Endothelial cell of umbilical vein (primary cell): Measurements from ENCODE around the gene ZNF664. TPM values are rescaled to one million over a fixed set of nuclear protein-coding genes. Genes with fewer than 3 reads are reported as not detected.

Experiments
- BruUV-seq: library from RNA; stranded (reverse); fragments of 400-500 nt; replicated peaks from 2 replicates; lab custom pipeline; 2021; lab: Mats Ljungman, UMichigan
- CTCF ChIA-PET: fragments of 300-600, 350-600 bp; sonication (Branson Sonifier 250); formaldehyde crosslinking; loops from one replicate; lab custom pipeline; 2021; ENCODE audit warnings: antibody characterized with exemption, inconsistent platforms; lab: Charles Lee
- POLR2A ChIA-PET: fragments of 300-600, 350-600 bp; sonication (Branson Sonifier 250); formaldehyde crosslinking; loops from one replicate; lab custom pipeline; 2021; ENCODE audit warnings: antibody characterized with exemption, inconsistent platforms; lab: Charles Lee
- DNase-seq: peaks from one replicate; pipeline ENCODE4 v3.0.0-alpha.2; 2011; ENCODE audit warnings: low read depth, low spot score
- FAIRE-seq: peaks from 2 replicates; lab custom pipeline; 2011; peaks lifted over from hg19 to GRCh38; lab: Jason Lieb, UNC
- H2AFZ ChIP-seq: 2 replicates; pipeline ENCODE4 v1.6.0; 2012; ENCODE audit warnings: low read depth, low read length, control low read depth, inconsistent platforms
- H3K27ac ChIP-seq: 2 replicates; pipeline ENCODE4 v1.5.1; 2011; ENCODE audit warnings: low read depth, mild to moderate bottlenecking, control low read depth, low read length, moderate library complexity; ENCODE audit not compliant: insufficient read depth
- H3K27me3 ChIP-seq, 2 experiments: 2 replicates each; pipeline versions ENCODE4 v1.6.0 to v1.6.1; 2011; ENCODE audit warnings: low read length in 2 of 2, mixed read lengths in 1 of 2; ENCODE audit not compliant: control insufficient read depth in 2 of 2, insufficient read depth in 2 of 2
- H3K36me3 ChIP-seq, 2 experiments: 2 replicates in 1 of 2; 3 replicates in 1 of 2; pipeline ENCODE4 v1.5.1; 2011; ENCODE audit warnings: low read length in 2 of 2, mild to moderate bottlenecking in 1 of 2, moderate library complexity in 1 of 2; ENCODE audit not compliant: control insufficient read depth in 2 of 2, insufficient read depth in 2 of 2; ENCODE audit errors: extremely low read depth in 1 of 2
- H3K4me1 ChIP-seq: 3 replicates; pipeline ENCODE4 v1.5.1; 2011; ENCODE audit warnings: mild to moderate bottlenecking, low read length; ENCODE audit not compliant: control insufficient read depth, insufficient read depth; ENCODE audit errors: extremely low read depth
- H3K4me2 ChIP-seq: 2 replicates; pipeline ENCODE4 v1.6.1; 2011; ENCODE audit warnings: low read length, control low read depth, mixed read lengths; ENCODE audit not compliant: insufficient read depth
- H3K4me3 ChIP-seq, 3 experiments: fragments of 200-600 bp in 1 of 3; sonication (generic), shearing (Covaris generic) in 1 of 3; replicated peaks in 1 of 3; 2 replicates each; pipeline ENCODE4 v1.5.1; 2011 to 2016; ENCODE audit warnings: control low read depth in 3 of 3, low read length in 3 of 3, mild to moderate bottlenecking in 2 of 3, inconsistent platforms in 1 of 3, low read depth in 1 of 3, moderate library complexity in 1 of 3; ENCODE audit not compliant: insufficient read depth in 1 of 3
- H3K79me2 ChIP-seq: 2 replicates; pipeline ENCODE4 v1.6.0; 2012; ENCODE audit warnings: low read length, inconsistent platforms; ENCODE audit not compliant: control insufficient read depth, insufficient read depth
- H3K9ac ChIP-seq: replicated peaks from 2 replicates; pipeline ENCODE3; 2011; ENCODE audit warnings: low read length, control low read depth; ENCODE audit not compliant: insufficient read depth; ENCODE audit errors: extremely low read depth
- H3K9me1 ChIP-seq: replicated peaks from 3 replicates; pipeline ENCODE4 v1.6.0; 2011; ENCODE audit warnings: mild to moderate bottlenecking, low read length; ENCODE audit not compliant: control insufficient read depth, insufficient read depth; ENCODE audit errors: extremely low read depth
- H3K9me3 ChIP-seq: replicated peaks from 2 replicates; pipeline ENCODE4 v1.5.1; 2012; ENCODE audit warnings: low read length, inconsistent platforms; ENCODE audit not compliant: control insufficient read depth, insufficient read depth
- H4K20me1 ChIP-seq: replicated peaks from 2 replicates; pipeline ENCODE3; 2011; ENCODE audit warnings: mild to moderate bottlenecking, low read length; ENCODE audit not compliant: control insufficient read depth, insufficient read depth; ENCODE audit errors: extremely low read depth
- CTCF ChIP-seq, 2 donors: IDR thresholded peaks; 1 replicate in 1 of 2; 2 replicates in 1 of 2; pipeline ENCODE4 v1.5.1; 2011; ENCODE audit warnings: low read length in 2 of 2, mild to moderate bottlenecking in 2 of 2, moderate library complexity in 2 of 2, control low read depth in 1 of 2, inconsistent platforms in 1 of 2, low read depth in 1 of 2; ENCODE audit not compliant: insufficient read depth in 1 of 2; ENCODE audit errors: extremely low read depth in 1 of 2
- EZH2 ChIP-seq: IDR thresholded peaks from 2 replicates; pipeline ENCODE4 v1.6.1; 2012; ENCODE audit warnings: borderline replicate concordance, low read depth, mild to moderate bottlenecking, moderate library complexity, low read length, inconsistent platforms; ENCODE audit not compliant: severe bottlenecking
- FOS ChIP-seq: IDR thresholded peaks from 2 replicates; pipeline ENCODE4 v1.6.1; 2011; ENCODE audit warnings: mild to moderate bottlenecking, low read length, moderate library complexity, borderline replicate concordance; ENCODE audit not compliant: insufficient read depth
- JUN ChIP-seq: IDR thresholded peaks from 2 replicates; pipeline ENCODE4 v1.6.1; 2011; ENCODE audit warnings: borderline replicate concordance, low read depth; ENCODE audit not compliant: insufficient read length, insufficient read depth
- MAX ChIP-seq: IDR thresholded peaks from 2 replicates; pipeline ENCODE4 v1.6.1; 2011; ENCODE audit not compliant: insufficient read depth, insufficient read length
- MYC ChIP-seq: IDR thresholded peaks from one replicate; pipeline ENCODE4 v1.6.1; 2011; ENCODE audit warnings: mild to moderate bottlenecking, low read depth, low read length
- POLR2A ChIP-seq: IDR thresholded peaks from 2 replicates; pipeline ENCODE4 v1.6.1; 2012; ENCODE audit warnings: low read depth, mild to moderate bottlenecking, control low read depth, low read length
- POLR2AphosphoS5 ChIP-seq: IDR thresholded peaks from 2 replicates; pipeline ENCODE4 v1.6.1; 2012; ENCODE audit warnings: low read depth, mild to moderate bottlenecking, control low read depth, low read length, moderate library complexity; ENCODE audit not compliant: insufficient read depth
- dilution Hi-C: fragments of 300-500 bp; cut with MboI; formaldehyde crosslinking; loops from one replicate; pipeline ENCODE4 v1.15.0; 2019; ENCODE audit warnings: low sequenced_read_pairs; ENCODE audit not compliant: extremely low pct_ligation_motif_present
- intact Hi-C: fragments of 100-400 bp; cut with micrococcal nuclease; formaldehyde crosslinking; loops from one replicate; pipeline ENCODE4 v1.10.0; 2022
- polyA plus RNA-seq, 4 experiments: library from polyadenylated mRNA; depleted of rRNA in 3 of 4; stranded (reverse) in 3 of 4; unstranded in 1 of 4; fragments of >200 nt; gene quantifications; 2 replicates each; pipeline versions ENCODE4 v1.2.1 to v1.2.3, GENCODE V29; 2011 to 2012; ENCODE audit warnings: missing spikeins in 1 of 4
- total RNA-seq: library from RNA; stranded (reverse); gene quantifications from 2 replicates; pipeline ENCODE4 v1.2.3, GENCODE V29; 2021

Gene ZNF664
- total and polyA plus RNA-seq, 2 donors (not counting 3 experiments of a cell fraction or from before 2014, with no cell fraction given) = 29.8 to 71.3 TPM

- ChIA-PET POLR2A (no interaction called here), CTCF (interaction anchor here (1.0 to 1.9 kb wide), 2 partner anchors 13 to 108 kb away, joined by 3 to 5 read pairs; no protein-coding TSS in a partner anchor)
- DNase-seq = no peak
- no peaks in the 10 kb centered on the region for H3K9me1 ChIP-seq
- no peaks in the 10 kb centered on the region for H3K9me3 ChIP-seq
- no peak overlapping the region for H3K27ac ChIP-seq
- dilution Hi-C loops (no loop called here), intact Hi-C loops (no loop called here)
- FAIRE-seq = no peak
- no TSS peak for BruUV-seq
- no peaks in the 10 kb centered on the region for H3K27me3 ChIP-seq
- no peaks in the 10 kb centered on the region for H3K79me2 ChIP-seq
- no peak overlapping the region for H3K4me2 ChIP-seq
- peaks cover 6 to 18% of the 10 kb centered on the region in 2 experiments for H3K36me3 ChIP-seq
- no peaks in the 10 kb centered on the region for H3K4me1 ChIP-seq
- H4K20me1 ChIP-seq = no peaks in the 10 kb centered on the region
- H3K9ac ChIP-seq = no peak overlapping the region
- no peak for TF ChIP-seq POLR2AphosphoS5
- no peak for TF ChIP-seq FOS
- TF ChIP-seq EZH2 = no peak
- TF ChIP-seq POLR2A = no peak
- TF ChIP-seq MAX = no peak
- TF ChIP-seq MYC = no peak
- TF ChIP-seq JUN = no peak
- TF ChIP-seq CTCF (IDR thresholded peaks at IDR 0.05; ENCODE audit: extremely low read depth in 1 of 2, insufficient read depth in 1 of 2, low read depth in 1 of 2, low read length in 2 of 2) = no peak
- no peak overlapping the region for H3K4me3 ChIP-seq
- no peak overlapping the region for H2AFZ ChIP-seq
Observed at GRCh38 chr12:124013073-124013472, 40.1 kb downstream of the ZNF664 start.
